Mesothelial cell of epicardium (in vitro differentiated cells): ENCODE data around the gene ISM2. TPM values are rescaled to one million over a fixed set of nuclear protein-coding genes. Genes with fewer than 3 reads are reported as not detected.
A peak's percentile ranks its signal among the peaks of the same experiment; 100 is the strongest.
"Not testable (repeated sequence)": the region's sequence is repeated elsewhere in the genome, so short reads cannot be mapped to it uniquely, and the experiment has no call there.

ENCODE experiments used
- DNase-seq, 2 experiments: peaks; one replicate each; pipeline ENCODE4 v3.0.0; 2021; ENCODE audit warnings: low spot score in 2 of 2; ENCODE audit not compliant: unreplicated experiment in 2 of 2
- H3K27ac Mint-ChIP-seq: 2 replicates; pipeline ENCODE4 v1.8.0; 2021; ENCODE audit warnings: mixed read lengths
- H3K27me3 Mint-ChIP-seq: 2 replicates; pipeline ENCODE4 v1.8.0; 2021; ENCODE audit warnings: low read depth, mixed read lengths
- H3K36me3 Mint-ChIP-seq: 2 replicates; pipeline ENCODE4 v1.8.0; 2021; ENCODE audit warnings: mixed read lengths
- H3K4me1 Mint-ChIP-seq: 2 replicates; pipeline ENCODE4 v1.8.0; 2021; ENCODE audit warnings: mixed read lengths
- H3K4me3 Mint-ChIP-seq: 2 replicates; pipeline ENCODE4 v1.8.0; 2021; ENCODE audit warnings: mild to moderate bottlenecking, moderate library complexity, mixed read lengths
- H3K9me3 Mint-ChIP-seq: 2 replicates; pipeline ENCODE4 v1.8.0; 2021; ENCODE audit warnings: mixed read lengths
- total RNA-seq: library from RNA; stranded (reverse); gene quantifications from 3 replicates; pipeline ENCODE4 v1.2.1, GENCODE V29; 2021
- TF ChIP-seq, protein P1 (sequence below): fragments of 200-600 bp; sonication (generic); IDR thresholded peaks from one replicate; pipeline ENCODE4 v1.5.0; 2021; ENCODE audit warnings: antibody characterized with exemption; ENCODE audit not compliant: unreplicated experiment

ISM2 gene
- 0.18 to 0.25 TPM (median 0.24 TPM) in 3 replicates for total RNA-seq

DNA sequence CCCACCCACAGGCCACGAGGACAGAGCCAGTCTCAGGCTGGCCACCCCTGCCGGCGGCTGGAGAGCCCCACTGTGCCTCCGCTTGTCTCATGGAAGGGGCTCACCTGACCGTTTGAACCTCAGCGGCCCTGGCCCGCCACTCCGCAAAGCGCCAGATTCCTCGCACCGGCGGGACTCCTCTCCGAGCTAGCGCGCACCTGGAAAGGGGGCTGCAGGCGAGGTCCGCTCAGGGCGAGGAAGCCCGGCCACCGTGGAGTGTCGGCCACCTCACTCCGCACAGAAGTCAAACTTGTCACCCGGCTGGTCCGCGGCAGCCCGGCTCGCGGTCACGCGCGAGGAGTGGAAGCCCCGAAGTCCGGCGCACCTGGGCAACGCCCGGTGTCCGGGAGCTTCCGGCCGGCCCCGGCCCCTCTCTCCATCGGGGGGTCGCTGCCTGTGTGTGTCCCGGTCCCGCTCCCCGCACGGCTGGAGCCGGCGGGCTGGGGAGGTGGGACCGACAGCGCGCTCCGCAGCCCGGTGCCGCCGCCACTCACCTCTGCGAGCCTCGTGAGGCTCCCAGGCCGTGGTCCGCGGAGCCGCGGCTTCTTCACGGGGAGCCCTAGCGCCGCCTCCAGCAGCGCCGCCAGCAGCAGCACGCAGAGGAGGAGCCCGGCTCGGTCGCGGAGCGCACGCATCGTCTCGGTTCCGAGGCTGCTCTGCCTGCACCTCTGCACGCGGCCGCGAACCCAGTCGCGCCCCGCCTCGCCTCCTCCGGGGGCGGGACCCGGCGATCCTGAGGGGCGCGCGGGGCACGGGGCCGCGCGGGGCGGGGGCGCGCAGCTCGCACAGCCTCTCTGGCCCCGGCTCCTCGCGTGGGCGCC is at the start of gene ISM2:
ISM2 (minus strand) TSS at position 697 of the 860 bp plus-strand sequence; CDS start at position 674, 23 bp downstream.
- Mint-ChIP-seq H3K9me3 (peaks cover 4% of the 10 kb centered on the region), H3K4me1 (peaks cover 4% of the 10 kb centered on the region), H3K27ac (no peak within 1 kb of the TSS), H3K36me3 (peaks cover 5% of the 10 kb centered on the region), H3K27me3 (peaks cover 43% of the 10 kb centered on the region), H3K4me3 (peak within 1 kb of the TSS; percentile 65)
- DNase-seq: peak in 1 of 2 experiments; percentile 50
- TF ChIP-seq, protein P1, sequence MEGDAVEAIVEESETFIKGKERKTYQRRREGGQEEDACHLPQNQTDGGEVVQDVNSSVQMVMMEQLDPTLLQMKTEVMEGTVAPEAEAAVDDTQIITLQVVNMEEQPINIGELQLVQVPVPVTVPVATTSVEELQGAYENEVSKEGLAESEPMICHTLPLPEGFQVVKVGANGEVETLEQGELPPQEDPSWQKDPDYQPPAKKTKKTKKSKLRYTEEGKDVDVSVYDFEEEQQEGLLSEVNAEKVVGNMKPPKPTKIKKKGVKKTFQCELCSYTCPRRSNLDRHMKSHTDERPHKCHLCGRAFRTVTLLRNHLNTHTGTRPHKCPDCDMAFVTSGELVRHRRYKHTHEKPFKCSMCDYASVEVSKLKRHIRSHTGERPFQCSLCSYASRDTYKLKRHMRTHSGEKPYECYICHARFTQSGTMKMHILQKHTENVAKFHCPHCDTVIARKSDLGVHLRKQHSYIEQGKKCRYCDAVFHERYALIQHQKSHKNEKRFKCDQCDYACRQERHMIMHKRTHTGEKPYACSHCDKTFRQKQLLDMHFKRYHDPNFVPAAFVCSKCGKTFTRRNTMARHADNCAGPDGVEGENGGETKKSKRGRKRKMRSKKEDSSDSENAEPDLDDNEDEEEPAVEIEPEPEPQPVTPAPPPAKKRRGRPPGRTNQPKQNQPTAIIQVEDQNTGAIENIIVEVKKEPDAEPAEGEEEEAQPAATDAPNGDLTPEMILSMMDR: no peak

DNA sequence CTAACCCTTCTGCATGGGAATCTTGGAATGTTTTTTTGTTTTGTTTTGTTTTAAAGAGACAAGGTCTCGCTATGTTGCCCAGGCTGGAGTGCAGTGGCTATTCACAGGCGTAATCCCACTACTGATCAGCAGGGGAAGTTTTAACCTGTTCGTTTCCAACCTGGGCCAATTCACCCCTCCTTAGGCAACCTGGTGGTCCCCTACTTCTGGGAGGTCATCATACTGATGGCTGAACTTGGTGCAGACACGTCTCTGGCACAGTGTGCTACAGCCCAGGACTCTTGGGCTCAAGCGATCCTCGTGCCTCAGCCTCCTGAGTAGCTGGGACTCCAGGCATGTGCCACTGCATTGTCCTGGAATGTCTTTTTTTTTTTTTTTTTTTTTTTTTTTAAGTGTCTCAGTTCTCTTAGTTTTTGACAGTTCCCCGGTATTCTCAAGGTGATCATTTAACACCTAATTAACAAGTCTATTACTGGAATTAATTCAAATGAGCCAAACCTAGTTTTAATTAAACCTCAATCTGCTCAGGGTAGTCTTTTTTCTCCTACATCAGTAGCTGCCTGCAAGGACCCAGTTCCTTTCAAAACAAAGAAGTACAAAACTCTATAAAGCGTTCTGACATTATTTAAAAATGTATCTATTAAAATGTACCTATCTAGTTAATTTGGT is 49.0 kb upstream of the ISM2 start:
- no peaks in the 10 kb centered on the region for H3K27me3 Mint-ChIP-seq
- no peak overlapping the region for H3K27ac Mint-ChIP-seq
- no peak for DNase-seq
- peaks cover 8% of the 10 kb centered on the region for H3K36me3 Mint-ChIP-seq
- no peak overlapping the region for H3K4me3 Mint-ChIP-seq
- TF ChIP-seq, protein P1: no peak
- H3K4me1 Mint-ChIP-seq: peaks cover 11% of the 10 kb centered on the region
- no peaks in the 10 kb centered on the region for H3K9me3 Mint-ChIP-seq

DNA sequence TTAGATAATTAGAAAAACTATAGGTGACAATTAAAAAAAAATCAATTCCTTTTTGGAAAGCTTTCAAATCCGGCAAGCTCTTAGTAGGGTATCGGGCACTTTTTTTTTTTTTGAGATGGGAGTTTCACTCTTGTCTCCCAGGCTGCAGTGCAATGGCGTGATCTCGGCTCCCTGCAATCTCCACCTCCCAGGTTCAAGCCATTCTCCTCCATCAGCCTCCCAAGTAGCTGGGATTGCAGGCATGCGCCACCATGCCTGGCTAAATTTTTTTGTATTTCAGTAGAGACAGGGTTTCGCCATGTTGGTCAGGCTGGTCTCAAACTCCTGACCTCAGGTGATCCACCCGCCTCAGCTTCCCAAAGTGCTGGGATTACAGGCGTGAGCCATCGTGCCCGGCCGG is 46.6 kb upstream of the ISM2 start:
- not testable (repeated sequence) for DNase-seq, H3K27me3 Mint-ChIP-seq, H3K36me3 Mint-ChIP-seq, H3K27ac Mint-ChIP-seq, H3K9me3 Mint-ChIP-seq, H3K4me3 Mint-ChIP-seq
- peaks cover 25% of the 10 kb centered on the region for H3K4me1 Mint-ChIP-seq

DNA sequence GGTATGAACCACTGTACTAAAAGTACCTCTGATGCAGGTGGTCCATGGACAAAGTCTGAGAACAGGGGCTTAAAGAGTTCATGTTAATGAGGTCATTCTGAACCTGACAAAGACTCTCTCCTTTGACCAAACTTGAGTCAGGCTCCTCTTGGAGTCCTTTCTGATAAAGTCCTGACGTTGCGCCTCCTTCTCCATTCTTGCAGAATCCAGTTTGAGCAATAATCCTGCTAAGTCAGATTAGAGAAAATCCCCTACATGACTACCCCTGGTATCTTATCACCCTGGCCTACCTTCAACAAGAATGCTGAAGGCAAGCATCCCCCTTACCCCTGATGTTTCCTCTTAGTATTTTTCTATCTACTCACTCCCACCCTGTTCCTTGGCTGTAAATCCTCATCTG is 46.0 kb upstream of the ISM2 start:
- Mint-ChIP-seq H3K9me3 (no peaks in the 10 kb centered on the region), H3K27ac (no peak overlapping the region), H3K27me3 (no peaks in the 10 kb centered on the region), H3K4me3 (no peak overlapping the region), H3K4me1 (peaks cover 25% of the 10 kb centered on the region), H3K36me3 (peaks cover 2% of the 10 kb centered on the region)
- DNase-seq: no peak
- TF ChIP-seq, protein P1: no peak

DNA sequence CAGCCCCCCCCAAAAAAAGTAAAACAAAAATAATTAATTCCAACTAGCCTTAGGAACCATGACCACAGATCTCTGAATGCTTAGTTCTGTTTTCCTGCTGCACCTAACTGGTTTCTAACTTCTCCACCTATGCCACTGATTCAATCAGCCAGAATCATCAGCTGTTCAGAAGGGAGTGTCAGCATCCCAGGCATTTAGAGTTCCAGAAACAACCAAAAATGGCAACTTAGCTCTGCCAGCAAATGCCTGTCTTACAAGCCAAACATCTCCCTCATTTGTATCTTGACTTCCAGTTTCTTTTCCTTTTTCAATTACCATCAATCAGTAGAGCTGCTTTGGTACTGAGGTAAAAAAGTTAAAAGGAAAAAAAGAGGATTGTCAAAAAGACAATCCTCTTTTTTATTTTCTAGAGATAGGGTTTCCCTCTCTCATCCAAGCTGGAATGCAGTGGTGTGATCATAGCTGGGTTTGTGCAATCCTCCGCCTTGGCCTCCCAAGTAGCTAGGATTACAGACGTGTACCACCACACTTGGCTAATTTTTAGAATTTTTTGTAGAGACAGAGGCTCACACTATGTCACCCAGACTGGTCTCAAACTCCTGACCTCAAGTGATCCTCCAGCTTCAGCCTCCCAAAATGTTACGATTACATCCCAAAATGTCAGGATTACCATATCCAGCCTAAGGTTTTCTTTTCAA is 45.2 kb upstream of the ISM2 start:
- Mint-ChIP-seq H3K27me3 (no peaks in the 10 kb centered on the region), H3K4me3 (no peak overlapping the region), H3K27ac (peak overlapping the region; percentile 19), H3K4me1 (peaks cover 25% of the 10 kb centered on the region), H3K36me3 (peaks cover 2% of the 10 kb centered on the region), H3K9me3 (no peaks in the 10 kb centered on the region)
- TF ChIP-seq, protein P1: no peak
- no peak for DNase-seq

DNA sequence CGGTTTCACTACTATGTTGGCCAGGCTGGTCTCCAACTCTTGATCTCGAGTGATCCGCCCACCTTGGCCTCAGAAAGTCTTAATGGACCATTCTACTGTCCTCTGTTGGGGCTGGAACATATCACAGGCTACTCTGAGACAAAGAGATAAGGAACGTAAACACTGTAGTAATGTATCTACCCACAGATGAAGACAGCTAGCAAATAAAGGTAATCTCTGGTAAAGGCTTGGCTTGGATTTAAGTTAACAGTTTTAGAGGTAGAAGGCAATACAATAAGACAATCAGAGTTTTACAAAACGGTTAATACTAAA is 44.6 kb upstream of the ISM2 start:
- no peaks in the 10 kb centered on the region for H3K9me3 Mint-ChIP-seq
- H3K4me1 Mint-ChIP-seq: peaks cover 25% of the 10 kb centered on the region
- no peak overlapping the region for H3K4me3 Mint-ChIP-seq
- TF ChIP-seq, protein P1: no peak
- DNase-seq: no peak
- no peaks in the 10 kb centered on the region for H3K27me3 Mint-ChIP-seq
- peaks cover 2% of the 10 kb centered on the region for H3K36me3 Mint-ChIP-seq
- peak overlapping the region; percentile 95 for H3K27ac Mint-ChIP-seq
